Activated CD4-positive, alpha-beta memory T cell treated with anti-CD3 and anti-CD28 coated beads for 36 hours (primary cell): ENCODE results near the gene ITPKA. TPM values are rescaled to one million over a fixed set of nuclear protein-coding genes. Genes with fewer than 3 reads are reported as not detected.

Source experiments
- CTCF ChIA-PET: fragments of 350-600 bp; sonication (Branson Sonifier 250); formaldehyde crosslinking; loops from one replicate; lab custom pipeline; 2021; ENCODE audit warnings: antibody characterized with exemption, inconsistent platforms; lab: Charles Lee
- POLR2A ChIA-PET: fragments of 350-600 bp; sonication (Branson Sonifier 250); formaldehyde crosslinking; loops from one replicate; lab custom pipeline; 2021; ENCODE audit warnings: antibody characterized with exemption; lab: Charles Lee
- DNase-seq: peaks from one replicate; pipeline ENCODE4 v3.0.0-alpha.2; 2020
- H3K27ac Mint-ChIP-seq: one replicate; pipeline ENCODE4 v1.8.0; 2021; ENCODE audit warnings: mixed read lengths
- H3K27me3 Mint-ChIP-seq: one replicate; pipeline ENCODE4 v1.8.0; 2021; ENCODE audit warnings: mixed read lengths
- H3K36me3 Mint-ChIP-seq: one replicate; pipeline ENCODE4 v1.8.0; 2021; ENCODE audit warnings: mixed read lengths
- H3K4me1 Mint-ChIP-seq: one replicate; pipeline ENCODE4 v1.8.0; 2021; ENCODE audit warnings: low read depth, mixed read lengths
- H3K4me3 Mint-ChIP-seq: one replicate; pipeline ENCODE4 v1.8.0; 2021; ENCODE audit warnings: mild to moderate bottlenecking, mixed read lengths
- H3K9me3 Mint-ChIP-seq: one replicate; pipeline ENCODE4 v1.8.0; 2021; ENCODE audit warnings: mixed read lengths
- intact Hi-C: fragments of 100-400 bp; cut with micrococcal nuclease; formaldehyde crosslinking; loops from one replicate; pipeline ENCODE4 v1.15.1; 2023
- total RNA-seq, 2 experiments: library from RNA; stranded (reverse); gene quantifications; one replicate each; pipeline ENCODE4 v1.2.3, GENCODE V29; 2021

ITPKA gene
- total RNA-seq, 2 experiments from 2014 or later: 3.5 to 4.7 TPM

GRCh38 chr15:41491889-41492288, 1.8 kb upstream of the ITPKA start:
- Mint-ChIP-seq H3K27ac (no peak overlapping the region), H3K4me1 (peaks cover 42% of the 10 kb centered on the region), H3K36me3 (peaks cover 4% of the 10 kb centered on the region), H3K27me3 (peaks cover 21% of the 10 kb centered on the region), H3K9me3 (peaks cover 3% of the 10 kb centered on the region), H3K4me3 (no peak overlapping the region)
- intact Hi-C loops: loop anchor here (2.0 to 10.0 kb wide), 8 partner anchors 15 to 481 kb away; partner anchors contain the start of genes EHD4, MGA, NUSAP1 and OIP5
- ChIA-PET CTCF (interaction anchor here (0.6 kb wide), 1 partner anchor 26 kb away, joined by 3 read pairs; no protein-coding TSS in a partner anchor), POLR2A (no interaction called here)
- no peak for DNase-seq

GRCh38 chr15:41492597-41493204, 973 bp upstream of the ITPKA start:
- ChIA-PET POLR2A (interaction anchor here (0.6 to 1.4 kb wide), 3 partner anchors 11 to 22 kb away, joined by 3 to 6 read pairs (median 5); no protein-coding TSS in a partner anchor), CTCF (interaction anchor here (1.9 kb wide), 1 partner anchor 26 kb away, joined by 9 read pairs; no protein-coding TSS in a partner anchor)
- Mint-ChIP-seq H3K36me3 (peaks cover 4% of the 10 kb centered on the region), H3K27ac (peak overlapping the region; percentile 61), H3K4me1 (peaks cover 41% of the 10 kb centered on the region), H3K27me3 (peaks cover 29% of the 10 kb centered on the region), H3K9me3 (peaks cover 3% of the 10 kb centered on the region), H3K4me3 (peak overlapping the region; percentile 67)
- DNase-seq: no peak
- intact Hi-C loops: loop anchor here (1.0 to 10.0 kb wide), 6 partner anchors 65 to 480 kb away; partner anchors contain the start of genes CHP1, EHD4, NUSAP1 and OIP5

GRCh38 chr15:41493902-41494189, 172 bp downstream of the ITPKA start:
- POLR2A ChIA-PET: interaction anchor here (0.7 to 0.9 kb wide), 2 partner anchors 8 to 19 kb away, joined by 3 to 4 read pairs; no protein-coding TSS in a partner anchor
- H3K36me3 Mint-ChIP-seq: peaks cover 3% of the 10 kb centered on the region
- H3K27me3 Mint-ChIP-seq: peaks cover 36% of the 10 kb centered on the region
- no peak overlapping the region for H3K27ac Mint-ChIP-seq
- DNase-seq: no peak
- intact Hi-C loops: loop anchor here (1.0 to 10.0 kb wide), 6 partner anchors 63 to 479 kb away; partner anchors contain the start of genes CHP1, EHD4, NUSAP1 and OIP5
- H3K9me3 Mint-ChIP-seq: peaks cover 3% of the 10 kb centered on the region
- peaks cover 33% of the 10 kb centered on the region for H3K4me1 Mint-ChIP-seq
- H3K4me3 Mint-ChIP-seq: no peak overlapping the region
- CTCF ChIA-PET: interaction anchor here (1.9 kb wide), 1 partner anchor 28 kb away, joined by 9 read pairs; no protein-coding TSS in a partner anchor

DNA sequence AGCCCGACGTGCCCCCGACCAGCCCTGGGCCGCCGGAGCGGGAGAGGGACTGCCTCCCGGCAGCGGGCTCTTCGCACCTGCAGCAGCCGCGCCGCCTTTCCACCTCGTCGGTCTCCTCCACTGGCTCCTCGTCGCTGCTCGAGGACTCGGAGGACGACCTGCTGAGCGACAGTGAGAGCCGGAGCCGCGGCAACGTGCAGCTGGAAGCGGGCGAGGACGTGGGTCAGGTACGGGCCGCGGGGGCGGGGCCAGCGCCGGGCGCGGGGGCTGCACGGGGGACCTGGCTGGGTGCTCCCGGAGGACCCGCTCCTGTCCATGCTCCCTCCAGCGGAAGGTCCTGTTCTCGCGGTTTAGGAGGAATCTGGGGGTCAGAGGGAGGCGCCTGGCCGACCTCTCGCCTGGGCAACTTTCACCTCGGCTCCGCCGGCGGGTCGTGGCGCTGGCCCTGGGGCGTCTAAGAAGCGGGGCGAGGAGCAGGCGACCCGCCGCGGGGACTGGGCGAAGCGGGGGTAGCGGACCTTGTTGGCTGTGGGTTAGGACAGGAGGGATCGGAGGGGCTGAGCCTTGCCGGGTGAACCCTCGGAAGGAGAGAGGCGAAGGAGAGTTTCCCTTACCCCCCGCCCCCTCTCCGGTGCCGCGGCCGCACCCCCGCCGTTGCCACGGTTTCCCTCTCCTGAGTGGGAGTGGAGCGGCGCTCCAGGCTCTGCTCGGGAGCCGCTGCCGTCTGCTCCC, 682 bp downstream of the ITPKA start:
- no peak overlapping the region for H3K27ac Mint-ChIP-seq
- peaks cover 39% of the 10 kb centered on the region for H3K27me3 Mint-ChIP-seq
- peaks cover 3% of the 10 kb centered on the region for H3K9me3 Mint-ChIP-seq
- DNase-seq: peak; percentile 60
- CTCF ChIA-PET: interaction anchor here (1.9 kb wide), 1 partner anchor 28 kb away, joined by 9 read pairs; no protein-coding TSS in a partner anchor
- peaks cover 3% of the 10 kb centered on the region for H3K36me3 Mint-ChIP-seq
- H3K4me3 Mint-ChIP-seq: peak overlapping the region; percentile 61
- POLR2A ChIA-PET: interaction anchor here (0.7 kb wide), 1 partner anchor 8 kb away, joined by 4 read pairs; no protein-coding TSS in a partner anchor
- intact Hi-C loops: loop anchor here (5.0 to 10.0 kb wide), 4 partner anchors 63 to 200 kb away; partner anchors contain the start of genes NUSAP1, OIP5, RTF1 and TYRO3
- peaks cover 30% of the 10 kb centered on the region for H3K4me1 Mint-ChIP-seq

- H3K4me3 Mint-ChIP-seq: peak overlapping the region; percentile 50
- peak; percentile 50 for DNase-seq
- ChIA-PET CTCF (no interaction called here), POLR2A (no interaction called here)
- H3K27ac Mint-ChIP-seq: no peak overlapping the region
- peaks cover 2% of the 10 kb centered on the region for H3K9me3 Mint-ChIP-seq
- H3K36me3 Mint-ChIP-seq: peaks cover 3% of the 10 kb centered on the region
- H3K4me1 Mint-ChIP-seq: peaks cover 26% of the 10 kb centered on the region
- intact Hi-C loops: loop anchor here (5.0 to 10.0 kb wide), 4 partner anchors 62 to 200 kb away; partner anchors contain the start of genes NUSAP1, OIP5, RTF1 and TYRO3
- H3K27me3 Mint-ChIP-seq: peaks cover 42% of the 10 kb centered on the region
These were observed 1.5 kb downstream of the ITPKA start for GRCh38 chr15:41494922-41495735.

DNA sequence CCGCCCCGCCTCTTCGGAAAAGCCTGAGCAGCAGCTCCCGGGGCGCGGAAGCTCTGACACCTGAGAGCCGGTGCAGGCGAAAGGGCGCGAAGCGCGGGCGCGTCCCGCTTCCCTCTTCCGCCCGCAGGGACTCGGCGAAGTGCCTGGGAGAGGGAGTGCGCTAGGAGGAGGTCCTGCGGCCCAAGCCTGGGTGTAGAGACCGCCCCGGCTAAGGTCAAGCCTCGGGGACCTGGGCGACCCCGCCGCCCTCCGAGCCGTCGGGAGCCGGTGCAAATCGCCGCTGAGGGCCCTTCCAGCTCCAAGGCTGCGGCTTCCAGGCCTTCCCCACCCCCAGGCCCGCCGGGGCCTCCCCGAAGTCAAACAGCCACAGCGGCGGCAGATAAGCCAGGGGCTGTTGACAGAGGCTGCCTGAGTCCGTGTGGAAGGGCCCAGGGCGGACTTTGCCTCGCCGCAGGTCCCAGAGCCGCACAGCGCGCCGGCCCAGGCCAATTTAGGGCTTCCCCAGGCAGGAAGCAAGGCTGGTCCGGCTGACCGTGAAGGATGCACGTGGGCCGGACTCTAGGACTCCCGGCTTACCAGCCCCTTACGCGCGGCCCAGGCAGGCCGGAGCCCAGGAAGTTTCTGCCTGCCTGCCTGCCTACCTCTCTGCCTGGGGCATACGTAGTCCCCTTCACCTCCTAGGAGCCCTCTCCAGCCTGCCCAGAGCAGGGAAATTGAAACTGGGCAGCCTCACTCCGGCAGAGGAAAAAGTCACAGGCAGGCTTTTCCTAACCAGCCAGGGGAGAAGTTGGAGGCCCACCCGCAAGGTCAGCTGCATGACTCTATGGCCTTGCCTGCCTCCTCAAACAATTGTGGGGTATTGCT, 2.3 kb downstream of the ITPKA start:
- Mint-ChIP-seq H3K27ac (no peak overlapping the region), H3K9me3 (no peaks in the 10 kb centered on the region), H3K4me3 (peak overlapping the region; percentile 50), H3K4me1 (peaks cover 23% of the 10 kb centered on the region), H3K27me3 (peaks cover 48% of the 10 kb centered on the region), H3K36me3 (no peaks in the 10 kb centered on the region)
- ChIA-PET CTCF (interaction anchor here (1.1 kb wide), 1 partner anchor 30 kb away, joined by 3 read pairs; no protein-coding TSS in a partner anchor), POLR2A (no interaction called here)
- intact Hi-C loops: loop anchor here (10.0 kb wide), 1 partner anchor 199 kb away; no protein-coding TSS in a partner anchor
- no peak for DNase-seq

- no peak for DNase-seq
- Mint-ChIP-seq H3K4me3 (no peak overlapping the region), H3K27ac (no peak overlapping the region), H3K9me3 (no peaks in the 10 kb centered on the region), H3K36me3 (no peaks in the 10 kb centered on the region), H3K27me3 (peaks cover 52% of the 10 kb centered on the region), H3K4me1 (peaks cover 22% of the 10 kb centered on the region)
- intact Hi-C loops: loop anchor here (10.0 kb wide), 1 partner anchor 196 kb away; no protein-coding TSS in a partner anchor
- ChIA-PET POLR2A (no interaction called here), CTCF (no interaction called here)
These were observed 5.0 kb downstream of the ITPKA start for GRCh38 chr15:41498657-41499056.

GRCh38 chr15:41499109-41499851, 5.6 kb downstream of the ITPKA start:
- Mint-ChIP-seq H3K4me1 (peaks cover 22% of the 10 kb centered on the region), H3K27me3 (peaks cover 52% of the 10 kb centered on the region), H3K36me3 (no peaks in the 10 kb centered on the region), H3K4me3 (no peak overlapping the region), H3K27ac (no peak overlapping the region), H3K9me3 (no peaks in the 10 kb centered on the region)
- intact Hi-C loops: loop anchor here (10.0 kb wide), 1 partner anchor 196 kb away; no protein-coding TSS in a partner anchor
- POLR2A ChIA-PET: no interaction called here
- CTCF ChIA-PET: no interaction called here
- DNase-seq: no peak

DNA sequence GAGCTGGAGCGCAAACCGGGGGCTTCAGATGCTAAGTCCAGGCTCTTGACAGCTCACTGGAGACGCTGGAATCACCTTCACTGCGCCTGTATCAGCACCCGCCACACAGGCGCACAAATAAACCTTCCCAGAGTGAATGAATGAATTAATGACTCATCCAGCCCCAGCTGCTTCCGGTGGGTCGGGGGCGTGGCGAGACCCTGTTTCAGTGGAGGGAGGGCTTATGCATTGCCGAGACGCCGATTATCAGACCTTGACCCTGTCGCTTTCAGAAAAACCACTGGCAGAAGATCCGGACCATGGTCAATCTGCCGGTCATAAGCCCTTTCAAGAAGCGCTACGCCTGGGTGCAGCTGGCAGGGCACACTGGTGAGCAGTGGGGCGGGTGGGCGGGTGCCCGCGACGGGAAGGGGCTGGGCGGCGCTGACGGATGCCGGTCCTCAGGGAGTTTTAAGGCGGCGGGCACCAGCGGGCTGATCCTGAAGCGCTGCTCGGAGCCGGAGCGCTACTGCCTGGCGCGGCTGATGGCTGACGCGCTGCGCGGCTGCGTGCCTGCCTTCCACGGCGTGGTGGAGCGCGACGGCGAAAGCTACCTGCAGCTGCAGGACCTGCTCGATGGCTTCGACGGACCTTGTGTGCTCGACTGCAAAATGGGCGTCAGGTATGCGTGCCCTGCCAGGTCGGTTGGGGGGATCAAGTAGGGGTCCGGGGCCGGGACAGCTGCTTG, 7.7 kb downstream of the ITPKA start:
- no peaks in the 10 kb centered on the region for H3K9me3 Mint-ChIP-seq
- POLR2A ChIA-PET: interaction anchor here (0.6 to 1.6 kb wide), 2 partner anchors 7 to 131 kb away, joined by 3 to 4 read pairs; partner anchors contain the start of gene ITPKA
- H3K4me3 Mint-ChIP-seq: peak overlapping the region; percentile 59
- CTCF ChIA-PET: interaction anchor here (1.2 to 1.3 kb wide), 3 partner anchors 36 to 935 kb away, joined by 3 to 6 read pairs (median 4); no protein-coding TSS in a partner anchor
- peaks cover 47% of the 10 kb centered on the region for H3K27me3 Mint-ChIP-seq
- no peaks in the 10 kb centered on the region for H3K36me3 Mint-ChIP-seq
- peak; percentile 53 for DNase-seq
- intact Hi-C loops: no loop called here
- peaks cover 19% of the 10 kb centered on the region for H3K4me1 Mint-ChIP-seq
- H3K27ac Mint-ChIP-seq: no peak overlapping the region
